A549 (cell line): ENCODE results near the gene AGRN.

Experiments used
- JUN ChIP-seq, 2 experiments: fragments of >200 bp; sonication (Bioruptor Twin); formaldehyde crosslinking; IDR thresholded peaks; 2 replicates in 1 of 2; 3 replicates in 1 of 2; pipeline ENCODE4 v1.6.1; 2016 to 2017
- RCOR1 ChIP-seq: fragments of 150-350 bp; IDR thresholded peaks from 2 replicates; pipeline ENCODE4 v1.6.1; 2014; ENCODE audit warnings: antibody characterized with exemption, low read length, low read depth
- SMC3 ChIP-seq: fragments of >200 bp; sonication (Bioruptor Twin); formaldehyde crosslinking; IDR thresholded peaks from 3 replicates; pipeline ENCODE4 v1.6.1; 2018; ENCODE audit warnings: inconsistent platforms
- TF ChIP-seq, protein P1 (sequence below): fragments of >200 bp; sonication (Bioruptor Twin); formaldehyde crosslinking; IDR thresholded peaks from 3 replicates; pipeline ENCODE4 v1.5.1; 2016
- TF ChIP-seq, protein P2 (sequence below): fragments of 200-600 bp; sonication (generic); IDR thresholded peaks from 2 replicates; pipeline ENCODE4 v1.6.1; 2016; ENCODE audit warnings: antibody characterized with exemption, mild to moderate bottlenecking, moderate library complexity

DNA sequence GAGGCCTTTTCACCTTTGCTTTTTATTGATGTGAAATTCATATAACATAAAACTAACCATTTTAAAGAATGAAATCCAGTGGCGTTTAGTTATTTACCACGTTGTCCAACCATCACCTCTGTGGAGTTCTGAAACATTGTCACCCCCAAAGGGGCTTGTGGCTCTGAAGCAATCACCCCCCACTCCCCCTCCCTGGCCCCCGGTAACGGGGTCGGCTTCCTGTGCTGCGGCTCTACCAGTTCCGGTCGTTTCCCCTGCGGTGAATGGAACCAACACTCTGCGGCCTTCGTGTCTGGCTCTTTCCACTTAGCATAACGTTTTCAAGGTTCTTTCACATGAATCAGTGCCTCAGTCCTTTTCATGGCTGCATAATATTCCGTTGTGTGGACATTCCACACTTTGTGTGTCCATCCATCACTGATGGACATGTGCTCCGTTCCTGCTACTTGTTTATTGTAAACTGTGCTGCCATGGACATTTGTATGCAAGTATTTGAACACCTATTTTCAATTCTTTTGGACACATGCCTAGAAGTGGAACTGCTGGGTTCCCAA is 8.4 kb upstream of the AGRN start:
- TF ChIP-seq SMC3 (no peak), JUN (IDR thresholded peaks at IDR 0.05) (no peak), RCOR1 (no peak)
- TF ChIP-seq, protein P1, sequence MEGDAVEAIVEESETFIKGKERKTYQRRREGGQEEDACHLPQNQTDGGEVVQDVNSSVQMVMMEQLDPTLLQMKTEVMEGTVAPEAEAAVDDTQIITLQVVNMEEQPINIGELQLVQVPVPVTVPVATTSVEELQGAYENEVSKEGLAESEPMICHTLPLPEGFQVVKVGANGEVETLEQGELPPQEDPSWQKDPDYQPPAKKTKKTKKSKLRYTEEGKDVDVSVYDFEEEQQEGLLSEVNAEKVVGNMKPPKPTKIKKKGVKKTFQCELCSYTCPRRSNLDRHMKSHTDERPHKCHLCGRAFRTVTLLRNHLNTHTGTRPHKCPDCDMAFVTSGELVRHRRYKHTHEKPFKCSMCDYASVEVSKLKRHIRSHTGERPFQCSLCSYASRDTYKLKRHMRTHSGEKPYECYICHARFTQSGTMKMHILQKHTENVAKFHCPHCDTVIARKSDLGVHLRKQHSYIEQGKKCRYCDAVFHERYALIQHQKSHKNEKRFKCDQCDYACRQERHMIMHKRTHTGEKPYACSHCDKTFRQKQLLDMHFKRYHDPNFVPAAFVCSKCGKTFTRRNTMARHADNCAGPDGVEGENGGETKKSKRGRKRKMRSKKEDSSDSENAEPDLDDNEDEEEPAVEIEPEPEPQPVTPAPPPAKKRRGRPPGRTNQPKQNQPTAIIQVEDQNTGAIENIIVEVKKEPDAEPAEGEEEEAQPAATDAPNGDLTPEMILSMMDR = no peak
- TF ChIP-seq, protein P2, sequence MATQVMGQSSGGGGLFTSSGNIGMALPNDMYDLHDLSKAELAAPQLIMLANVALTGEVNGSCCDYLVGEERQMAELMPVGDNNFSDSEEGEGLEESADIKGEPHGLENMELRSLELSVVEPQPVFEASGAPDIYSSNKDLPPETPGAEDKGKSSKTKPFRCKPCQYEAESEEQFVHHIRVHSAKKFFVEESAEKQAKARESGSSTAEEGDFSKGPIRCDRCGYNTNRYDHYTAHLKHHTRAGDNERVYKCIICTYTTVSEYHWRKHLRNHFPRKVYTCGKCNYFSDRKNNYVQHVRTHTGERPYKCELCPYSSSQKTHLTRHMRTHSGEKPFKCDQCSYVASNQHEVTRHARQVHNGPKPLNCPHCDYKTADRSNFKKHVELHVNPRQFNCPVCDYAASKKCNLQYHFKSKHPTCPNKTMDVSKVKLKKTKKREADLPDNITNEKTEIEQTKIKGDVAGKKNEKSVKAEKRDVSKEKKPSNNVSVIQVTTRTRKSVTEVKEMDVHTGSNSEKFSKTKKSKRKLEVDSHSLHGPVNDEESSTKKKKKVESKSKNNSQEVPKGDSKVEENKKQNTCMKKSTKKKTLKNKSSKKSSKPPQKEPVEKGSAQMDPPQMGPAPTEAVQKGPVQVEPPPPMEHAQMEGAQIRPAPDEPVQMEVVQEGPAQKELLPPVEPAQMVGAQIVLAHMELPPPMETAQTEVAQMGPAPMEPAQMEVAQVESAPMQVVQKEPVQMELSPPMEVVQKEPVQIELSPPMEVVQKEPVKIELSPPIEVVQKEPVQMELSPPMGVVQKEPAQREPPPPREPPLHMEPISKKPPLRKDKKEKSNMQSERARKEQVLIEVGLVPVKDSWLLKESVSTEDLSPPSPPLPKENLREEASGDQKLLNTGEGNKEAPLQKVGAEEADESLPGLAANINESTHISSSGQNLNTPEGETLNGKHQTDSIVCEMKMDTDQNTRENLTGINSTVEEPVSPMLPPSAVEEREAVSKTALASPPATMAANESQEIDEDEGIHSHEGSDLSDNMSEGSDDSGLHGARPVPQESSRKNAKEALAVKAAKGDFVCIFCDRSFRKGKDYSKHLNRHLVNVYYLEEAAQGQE = no peak
